SKM-1 (cell line): Measurements from ENCODE around the gene ARMCX4.
"Not testable (repeated sequence)": the region's sequence is repeated elsewhere in the genome, so short reads cannot be mapped to it uniquely, and the experiment has no call there.

Experiments used
- DNase-seq: peaks from one replicate; lab custom pipeline; 2025; ENCODE audit not compliant: unreplicated experiment; lab: John Stamatoyannopoulos, UW

ARMCX4 gene

GRCh38 chrX:101485212-101485949, at the start of gene ARMCX4:
Gene ARMCX4 (plus strand): TSS chrX:101485456. CDS start chrX:101488590, 3,134 bp downstream.
- no peak for DNase-seq

GRCh38 chrX:101442085-101442484, 43.2 kb upstream of the ARMCX4 start:
- no peak for DNase-seq

GRCh38 chrX:101449279-101449678, 36.0 kb upstream of the ARMCX4 start:
- no peak for DNase-seq

GRCh38 chrX:101450085-101450484, 35.2 kb upstream of the ARMCX4 start:
- no peak for DNase-seq

- no peak for DNase-seq
These were observed 34.3 kb upstream of the ARMCX4 start for GRCh38 chrX:101450961-101451360.

- DNase-seq, result peak; percentile 6
These were observed 33.2 kb upstream of the ARMCX4 start for GRCh38 chrX:101452056-101452455.

GRCh38 chrX:101460669-101461068, 24.6 kb upstream of the ARMCX4 start:
- DNase-seq, result no peak

DNA sequence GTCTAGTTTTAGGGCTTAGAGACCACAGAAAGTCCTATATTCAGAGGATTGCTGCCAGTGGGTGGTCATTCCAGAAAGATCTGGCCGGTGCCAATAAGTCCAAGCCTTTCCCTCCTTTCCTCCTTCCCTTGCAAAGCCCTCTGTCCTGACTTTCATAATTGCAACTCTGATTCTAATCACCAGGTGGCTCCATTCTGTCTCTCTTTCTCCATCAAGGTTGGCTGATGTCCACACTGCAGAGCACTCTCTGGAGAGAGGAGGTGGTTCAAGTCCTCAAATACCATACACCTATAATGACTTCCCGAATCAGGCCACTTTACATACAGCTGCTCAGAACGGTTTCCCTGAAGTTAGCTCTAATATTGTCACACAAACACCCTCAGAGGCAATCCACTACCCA, 22.4 kb upstream of the ARMCX4 start:
- no peak for DNase-seq

- no peak for DNase-seq
These were observed 6.9 kb upstream of the ARMCX4 start for GRCh38 chrX:101478366-101478765.

- no peak for DNase-seq
These were observed 3.0 kb upstream of the ARMCX4 start for GRCh38 chrX:101482296-101482695.

- DNase-seq, result no peak
These were observed 1.6 kb upstream of the ARMCX4 start for GRCh38 chrX:101483705-101484104.

- no peak for DNase-seq
These were observed 1.1 kb upstream of the ARMCX4 start for GRCh38 chrX:101484135-101484534.

DNA sequence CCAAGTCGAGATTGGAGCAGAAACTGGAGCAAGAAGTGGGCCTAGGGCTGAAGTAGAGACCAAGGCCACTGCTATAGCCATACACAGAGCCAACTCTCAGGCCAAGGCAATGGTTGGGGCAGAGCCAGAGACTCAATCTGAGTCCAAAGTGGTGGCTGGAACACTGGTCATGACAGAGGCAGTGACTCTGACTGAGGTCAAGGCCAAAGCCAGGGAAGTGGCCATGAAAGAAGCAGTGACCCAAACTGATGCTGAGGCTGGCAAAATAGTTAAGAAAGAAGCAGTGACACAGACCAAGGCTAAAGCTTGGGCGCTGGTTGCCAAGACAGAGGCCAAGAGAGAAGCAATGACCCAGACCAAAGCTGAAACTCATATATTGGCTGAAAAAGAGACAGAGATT, 3.5 kb downstream of the ARMCX4 start:
- no peak for DNase-seq

- no peak for DNase-seq
These were observed 6.7 kb downstream of the ARMCX4 start for GRCh38 chrX:101491943-101492342.

DNA sequence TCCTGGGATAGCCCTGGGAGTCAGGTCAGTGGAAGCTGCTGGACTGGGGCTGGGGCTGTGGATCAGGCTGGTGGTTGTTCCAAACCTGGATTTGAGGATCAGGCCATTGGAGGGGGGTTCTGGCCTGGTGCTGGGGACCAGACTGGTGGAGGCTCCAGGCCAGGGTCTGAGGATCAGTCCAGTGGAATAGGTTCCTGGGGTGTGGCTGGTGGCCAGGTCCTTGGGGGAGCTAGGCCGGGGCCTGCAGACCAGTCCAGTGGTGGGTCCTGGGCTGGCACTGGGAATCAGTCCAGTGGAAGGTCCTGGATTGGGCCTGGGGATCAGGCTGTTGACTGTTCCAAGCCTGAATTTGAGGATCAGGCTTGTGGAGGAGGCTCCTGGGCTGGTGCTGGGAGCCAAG, 8.0 kb downstream of the ARMCX4 start:
- no peak for DNase-seq

GRCh38 chrX:101502929-101503328, 17.7 kb downstream of the ARMCX4 start:
- DNase-seq, result not testable (repeated sequence)

- no peak for DNase-seq
These were observed 22.1 kb downstream of the ARMCX4 start for GRCh38 chrX:101507372-101507771.

GRCh38 chrX:101507986-101508385, 22.7 kb downstream of the ARMCX4 start:
- no peak for DNase-seq

GRCh38 chrX:101530944-101531343, 45.7 kb downstream of the ARMCX4 start:
- DNase-seq, result no peak
